H1 (cell line): ENCODE data around the gene PLOD1. TPM values are rescaled to one million over a fixed set of nuclear protein-coding genes. Genes with fewer than 3 reads are reported as not detected.

ENCODE experiments used
- CTCF ChIA-PET: fragments of 300-600 bp; sonication (Branson Sonifier 250); formaldehyde crosslinking; loops from one replicate; lab custom pipeline; 2021; ENCODE audit not compliant: partially characterized antibody; lab: Charles Lee
- POLR2A ChIA-PET: fragments of 300-600 bp; sonication (Branson Sonifier 250); formaldehyde crosslinking; loops from one replicate; lab custom pipeline; 2021; ENCODE audit warnings: inconsistent platforms; ENCODE audit not compliant: partially characterized antibody; lab: Charles Lee
- DNase-seq, 2 experiments: peaks; one replicate each; pipeline versions ENCODE4 v3.0.0 to v3.0.0-alpha.2; 2010 to 2022; ENCODE audit warnings: low spot score in 2 of 2, low read depth in 1 of 2, mixed read lengths in 1 of 2
- FAIRE-seq: peaks from 2 replicates; lab custom pipeline; 2011; peaks lifted over from hg19 to GRCh38; lab: Jason Lieb, UNC
- H2AFZ ChIP-seq: 2 replicates; pipeline ENCODE4 v1.8.1; 2012; ENCODE audit warnings: low read length, inconsistent platforms
- H2AK5ac ChIP-seq: 2 replicates; pipeline ENCODE4 v1.6.1; 2013; ENCODE audit warnings: low read depth, low read length
- H2BK120ac ChIP-seq: replicated peaks from 2 replicates; pipeline ENCODE3; 2013; ENCODE audit warnings: low read depth, low read length, inconsistent platforms
- H2BK12ac ChIP-seq: 2 replicates; pipeline ENCODE4 v1.6.1; 2013; ENCODE audit warnings: low read depth, low read length
- H2BK15ac ChIP-seq: 2 replicates; pipeline ENCODE4 v1.6.1; 2013; ENCODE audit warnings: low read length
- H2BK20ac ChIP-seq: 2 replicates; pipeline ENCODE4 v1.6.1; 2013; ENCODE audit warnings: low read length
- H2BK5ac ChIP-seq: 2 replicates; pipeline ENCODE4 v1.6.1; 2013; ENCODE audit warnings: low read depth, low read length
- H3K14ac ChIP-seq: 2 replicates; pipeline ENCODE4 v1.6.1; 2013; ENCODE audit warnings: inconsistent platforms; ENCODE audit not compliant: insufficient read length
- H3K18ac ChIP-seq: 2 replicates; pipeline ENCODE4 v1.6.1; 2013; ENCODE audit warnings: low read length; ENCODE audit errors: extremely low read depth
- H3K23ac ChIP-seq: 2 replicates; pipeline ENCODE4 v1.6.1; 2013; ENCODE audit warnings: inconsistent platforms; ENCODE audit not compliant: insufficient read length
- H3K23me2 ChIP-seq: 2 replicates; pipeline ENCODE4 v1.6.1; 2013; ENCODE audit warnings: low read depth, low read length
- H3K27ac ChIP-seq: 2 replicates; pipeline ENCODE4 v1.6.1; 2011; ENCODE audit warnings: low read depth, low read length, inconsistent platforms
- H3K27me3 ChIP-seq, 4 experiments: replicated peaks in 1 of 4; 1 replicate in 1 of 4; 2 replicates in 3 of 4; pipeline versions ENCODE4 v1.6.1 to v1.8.1; 2011 to 2013; ENCODE audit warnings: low read length in 3 of 4, mild to moderate bottlenecking in 3 of 4, inconsistent platforms in 2 of 4, mixed read lengths in 2 of 4, moderate library complexity in 1 of 4; ENCODE audit not compliant: control insufficient read depth in 3 of 4, insufficient read depth in 3 of 4; ENCODE audit errors: extremely low read depth in 1 of 4
- H3K36me3 ChIP-seq, 4 experiments: 2 replicates each; pipeline versions ENCODE4 v1.6.1 to v1.8.1; 2011 to 2013; ENCODE audit warnings: mild to moderate bottlenecking in 4 of 4, low read length in 3 of 4, moderate library complexity in 2 of 4, control low read depth in 1 of 4, inconsistent platforms in 1 of 4; ENCODE audit not compliant: insufficient read depth in 4 of 4, control insufficient read depth in 2 of 4
- H3K4ac ChIP-seq: replicated peaks from 2 replicates; pipeline ENCODE3; 2013; ENCODE audit warnings: low read length, low read depth, mixed read lengths, inconsistent platforms; ENCODE audit not compliant: insufficient read length
- H3K4me1 ChIP-seq, 4 experiments: replicated peaks in 1 of 4; 1 replicate in 1 of 4; 2 replicates in 3 of 4; pipeline versions ENCODE4 v1.6.1 to v1.8.1; 2011 to 2013; ENCODE audit warnings: low read length in 3 of 4, inconsistent platforms in 2 of 4, mixed read lengths in 1 of 4; ENCODE audit not compliant: insufficient read depth in 4 of 4, control insufficient read depth in 3 of 4
- H3K4me2 ChIP-seq, 2 experiments: 2 replicates each; pipeline versions ENCODE4 v1.6.1 to v1.8.1; 2011 to 2013; ENCODE audit warnings: low read depth in 2 of 2, low read length in 2 of 2, control low read depth in 1 of 2, inconsistent platforms in 1 of 2, mild to moderate bottlenecking in 1 of 2; ENCODE audit not compliant: insufficient read depth in 1 of 2
- H3K4me3 ChIP-seq, 4 experiments: fragments of 200-600, 300-600 bp in 1 of 4; sonication (generic), shearing (Covaris generic), sonication (Bioruptor Twin) in 1 of 4; 2 replicates each; pipeline versions ENCODE4 v1.5.1 to v1.8.1; 2011 to 2016; ENCODE audit warnings: low read length in 4 of 4, low read depth in 3 of 4, control low read depth in 2 of 4, inconsistent platforms in 2 of 4, mild to moderate bottlenecking in 2 of 4, mixed read lengths in 1 of 4, moderate library complexity in 1 of 4; ENCODE audit not compliant: insufficient read depth in 2 of 4; ENCODE audit errors: extremely low read depth in 1 of 4
- H3K56ac ChIP-seq: replicated peaks from 2 replicates; pipeline ENCODE3; 2013; ENCODE audit warnings: low read depth, mild to moderate bottlenecking, mixed read lengths, low read length, inconsistent platforms; ENCODE audit not compliant: insufficient read length
- H3K79me1 ChIP-seq: 2 replicates; pipeline ENCODE4 v1.6.1; 2013; ENCODE audit warnings: low read depth, low read length, control low read depth
- H3K79me2 ChIP-seq, 2 experiments: 2 replicates each; pipeline versions ENCODE4 v1.6.1 to v1.8.1; 2012 to 2013; ENCODE audit warnings: low read length in 2 of 2, mild to moderate bottlenecking in 2 of 2, inconsistent platforms in 1 of 2; ENCODE audit not compliant: insufficient read depth in 2 of 2, control insufficient read depth in 1 of 2
- H3K9ac ChIP-seq, 4 experiments: replicated peaks in 1 of 4; 1 replicate in 1 of 4; 2 replicates in 3 of 4; pipeline versions ENCODE4 v1.6.1 to v1.8.1; 2011 to 2013; ENCODE audit warnings: low read depth in 3 of 4, low read length in 3 of 4, control low read depth in 2 of 4, mild to moderate bottlenecking in 2 of 4, moderate library complexity in 2 of 4, inconsistent platforms in 1 of 4; ENCODE audit errors: extremely low read depth in 1 of 4
- H3K9me3 ChIP-seq, 2 experiments: 2 replicates each; pipeline versions ENCODE4 v1.6.1 to v1.8.1; 2012 to 2013; ENCODE audit warnings: mild to moderate bottlenecking in 2 of 2, moderate library complexity in 2 of 2, control low read depth in 1 of 2, inconsistent platforms in 1 of 2, low read depth in 1 of 2, low read length in 1 of 2, mixed read lengths in 1 of 2; ENCODE audit not compliant: insufficient read depth in 2 of 2
- H4K20me1 ChIP-seq, 2 experiments: replicated peaks in 1 of 2; 2 replicates each; pipeline versions ENCODE3 to v1.8.1; 2011 to 2013; ENCODE audit warnings: inconsistent platforms in 2 of 2, low read length in 2 of 2, mild to moderate bottlenecking in 1 of 2; ENCODE audit not compliant: insufficient read depth in 2 of 2, control insufficient read depth in 1 of 2
- H4K5ac ChIP-seq: 2 replicates; pipeline ENCODE4 v1.6.1; 2013; ENCODE audit warnings: low read length, low read depth, mixed read lengths, inconsistent platforms; ENCODE audit not compliant: insufficient read length
- H4K8ac ChIP-seq: 2 replicates; pipeline ENCODE4 v1.8.0; 2013; ENCODE audit warnings: mild to moderate bottlenecking, moderate library complexity, low read length, inconsistent platforms; ENCODE audit not compliant: insufficient read depth; ENCODE audit errors: extremely low read depth
- H4K91ac ChIP-seq: replicated peaks from 2 replicates; pipeline ENCODE3; 2013; ENCODE audit warnings: low read length, mixed read lengths, inconsistent platforms; ENCODE audit not compliant: insufficient read length
- ATF3 ChIP-seq: IDR thresholded peaks from 2 replicates; pipeline ENCODE4 v1.6.1; 2011; ENCODE audit warnings: low read depth, mild to moderate bottlenecking, low read length; ENCODE audit not compliant: insufficient read depth
- BRCA1 ChIP-seq: IDR thresholded peaks from 2 replicates; pipeline ENCODE4 v1.6.1; 2012; ENCODE audit warnings: low read depth, low read length, improper control_type of control experiment
- CBX8 ChIP-seq: fragments of 300-800, 300-1000 bp; sonication (generic); IDR thresholded peaks from 2 replicates; pipeline ENCODE4 v1.7.1; 2016; ENCODE audit warnings: low read depth, low read length, borderline replicate concordance
- CREB1 ChIP-seq: IDR thresholded peaks from 2 replicates; pipeline ENCODE4 v1.6.1; 2012; ENCODE audit warnings: inconsistent platforms
- KDM4A ChIP-seq: IDR thresholded peaks from one replicate; pipeline ENCODE4 v1.7.1; 2012; ENCODE audit warnings: low read depth, mild to moderate bottlenecking, moderate library complexity, low read length, inconsistent platforms; ENCODE audit not compliant: severe bottlenecking
- PHF8 ChIP-seq: fragments of 200-600 bp; sonication (generic); conservative IDR thresholded peaks from 2 replicates; pipeline ENCODE4 v1.7.1; 2012; ENCODE audit warnings: low read depth, mild to moderate bottlenecking, inconsistent platforms, low read length, moderate library complexity
- POLR2A ChIP-seq, 2 experiments: IDR thresholded peaks; 1 replicate in 1 of 2; 2 replicates in 1 of 2; pipeline ENCODE4 v1.6.1; 2011; ENCODE audit warnings: low read depth in 2 of 2, low read length in 2 of 2, mild to moderate bottlenecking in 2 of 2; ENCODE audit errors: control extremely low read depth in 1 of 2
- SP2 ChIP-seq: IDR thresholded peaks from 2 replicates; pipeline ENCODE4 v1.6.1; 2012; ENCODE audit warnings: mild to moderate bottlenecking, low read length, inconsistent platforms
- USF2 ChIP-seq: IDR thresholded peaks from 2 replicates; pipeline ENCODE4 v1.6.1; 2011; ENCODE audit warnings: low read length, improper control_type of control experiment
- WGBS, 2 experiments: shearing (Covaris generic) in 1 of 2; methylation state at CpG; one replicate each; pipeline versions ENCODE4 v1.1.6 to v1.1.7; 2013 to 2015; ENCODE audit warnings: low lambda C conversion rate in 2 of 2, mixed read lengths in 2 of 2, inconsistent platforms in 1 of 2, low coverage in 1 of 2, missing lambda C conversion rate in 1 of 2; ENCODE audit not compliant: insufficient replicate concordance in 2 of 2, insufficient coverage in 1 of 2, insufficient read length in 1 of 2; ENCODE audit errors: extremely low coverage in 1 of 2, missing lambda C conversion rate in 1 of 2; 5-methylcytosine and 5-hydroxymethylcytosine counted together
- polyA plus RNA-seq, 7 experiments: library from polyadenylated mRNA; depleted of rRNA in 3 of 7; stranded (reverse) in 5 of 7; unstranded in 2 of 7; fragments of >200 nt in 5 of 7; fragments of 200-250 nt in 2 of 7; gene quantifications; 1 replicate in 5 of 7; 2 replicates in 1 of 7; 4 replicates in 1 of 7; pipeline versions ENCODE4 v1.2.1 to v1.2.3, GENCODE V29; 2011 to 2013; ENCODE audit warnings: missing spikeins in 2 of 7, mixed read lengths in 2 of 7
- total RNA-seq: library from RNA; stranded (reverse); fragmentation: NEBNext Ultra II Directional; extraction: Animal tissue kit (Norgen Biotek cat#: 25700); gene quantifications from 2 replicates; pipeline ENCODE4 v1.2.1, GENCODE V29; 2021

Gene PLOD1
- total and polyA plus RNA-seq, 2 of the 8 experiments (the other 6 are each of a cell fraction or from before 2014, with no cell fraction given) = 44.9 to 51.8 TPM

- Histone ChIP-seq H3K4me3 (no peak overlapping the region), H3K23ac (no peak overlapping the region), H3K79me2 (no peaks in the 10 kb centered on the region), H3K27ac (no peak overlapping the region), H3K4ac (no peak overlapping the region), H2BK120ac (no peak overlapping the region), H2BK15ac (no peak overlapping the region), H3K9ac (no peak overlapping the region), H3K14ac (no peak overlapping the region), H3K56ac (no peak overlapping the region), H3K4me1 (peaks cover 0 to 5% (median 2%) of the 10 kb centered on the region in 4 experiments; a peak in 2 of 7 replicates), H2AK5ac (no peak overlapping the region), H3K9me3 (no peaks in the 10 kb centered on the region), H4K5ac (no peak overlapping the region), H3K18ac (no peak overlapping the region), H3K27me3 (no peaks in the 10 kb centered on the region), H2BK12ac (no peak overlapping the region), H3K36me3 (peaks cover 0 to 6% (median 2%) of the 10 kb centered on the region in 4 experiments; a peak in 2 of 8 replicates), H2BK20ac (no peak overlapping the region), H2BK5ac (no peak overlapping the region), H2AFZ (no peak overlapping the region), H4K8ac (no peak overlapping the region), H4K20me1 (peaks cover 0 to 2% of the 10 kb centered on the region in 2 experiments), H3K79me1 (peaks cover 3% of the 10 kb centered on the region; the same call in 1 of the 2 replicates), H3K4me2 (no peak overlapping the region), H3K23me2 (no peaks in the 10 kb centered on the region; the same call in 1 of the 2 replicates), H4K91ac (no peak overlapping the region)
- 88% methylated on average over 1 of the region's 1 CpG; no CpG with 5 or more reads in 1 of the 2 experiments for WGBS, 2 experiments
- TF ChIP-seq PHF8 (no peak), CBX8 (no peak), BRCA1 (no peak), ATF3 (no peak), USF2 (no peak), SP2 (no peak), CREB1 (no peak), KDM4A (no peak), POLR2A (IDR thresholded peaks at IDR 0.05; ENCODE audit: control extremely low read depth in 1 of 2, low read depth in 2 of 2, low read length in 2 of 2) (no peak)
- CTCF ChIA-PET = interaction anchor here (0.8 to 2.9 kb wide), 6 partner anchors 15 to 117 kb away, joined by 3 to 14 read pairs (median 3); no protein-coding TSS in a partner anchor
- DNase-seq (no peak), FAIRE-seq (no peak)
- POLR2A ChIA-PET = interaction anchor here (1.3 to 10.0 kb wide), 4 partner anchors 8 to 69 kb away, joined by 5 to 263 read pairs (median 182); partner anchors contain the start of genes MFN2 and PLOD1
Observed at GRCh38 chr1:11914024-11914423, 20.5 kb upstream of the PLOD1 start.
